ENCODE results near the gene FAM240B.
A peak's percentile ranks its signal among the peaks of the same experiment; 100 is the strongest.

FAM240B gene

GRCh38 chr9:38673399-38674193, 46.3 kb downstream of the FAM240B start:
- no peak for DNase-seq (ENCODE audit: low read depth, low spot score)
- no peaks in the 10 kb centered on the region for H3K36me3 ChIP-seq (ENCODE audit: insufficient read depth, insufficient read length, low read length)
- H3K9ac ChIP-seq (ENCODE audit: insufficient read length, low read depth), result no peak overlapping the region
- H3K27me3 ChIP-seq (ENCODE audit: insufficient read depth, insufficient read length), result no peaks in the 10 kb centered on the region
- TF ChIP-seq YY1 (IDR thresholded peaks at IDR 0.05; ENCODE audit: insufficient read depth, insufficient read length), result no peak
- TF ChIP-seq SUZ12 (IDR thresholded peaks at IDR 0.05; ENCODE audit: extremely low read depth, insufficient read depth, insufficient read length), result no peak
- TF ChIP-seq ZNF274 (IDR thresholded peaks at IDR 0.05; ENCODE audit: low read depth, low read length), result no peak
- H3K4me3 ChIP-seq (ENCODE audit: insufficient read length, low read depth), result no peak overlapping the region
- H3K4me1 ChIP-seq (ENCODE audit: insufficient read depth, insufficient read length), result peaks cover 10% of the 10 kb centered on the region
- H3K9me3 ChIP-seq (ENCODE audit: insufficient read depth, low read length), result no peaks in the 10 kb centered on the region

- H3K27me3 ChIP-seq (ENCODE audit: insufficient read depth, insufficient read length), result no peaks in the 10 kb centered on the region
- H3K4me3 ChIP-seq (ENCODE audit: insufficient read length, low read depth), result no peak overlapping the region
- H3K9me3 ChIP-seq (ENCODE audit: insufficient read depth, low read length), result no peaks in the 10 kb centered on the region
- H3K4me1 ChIP-seq (ENCODE audit: insufficient read depth, insufficient read length), result peaks cover 6% of the 10 kb centered on the region
- no peak for TF ChIP-seq YY1 (IDR thresholded peaks at IDR 0.05; ENCODE audit: insufficient read depth, insufficient read length)
- TF ChIP-seq SUZ12 (IDR thresholded peaks at IDR 0.05; ENCODE audit: extremely low read depth, insufficient read depth, insufficient read length), result no peak
- TF ChIP-seq ZNF274 (IDR thresholded peaks at IDR 0.05; ENCODE audit: low read depth, low read length), result no peak
- peak overlapping the region; percentile 1 for H3K9ac ChIP-seq (ENCODE audit: insufficient read length, low read depth)
- no peak for DNase-seq (ENCODE audit: low read depth, low spot score)
- no peaks in the 10 kb centered on the region for H3K36me3 ChIP-seq (ENCODE audit: insufficient read depth, insufficient read length, low read length)
Observed at GRCh38 chr9:38671748-38672147, 48.2 kb downstream of the FAM240B start.

- H3K9ac ChIP-seq (ENCODE audit: insufficient read length, low read depth), result no peak overlapping the region
- H3K4me3 ChIP-seq (ENCODE audit: insufficient read length, low read depth), result no peak overlapping the region
- H3K9me3 ChIP-seq (ENCODE audit: insufficient read depth, low read length), result no peaks in the 10 kb centered on the region
- DNase-seq (ENCODE audit: low read depth, low spot score), result no peak
- H3K27me3 ChIP-seq (ENCODE audit: insufficient read depth, insufficient read length), result no peaks in the 10 kb centered on the region
- no peak for TF ChIP-seq ZNF274 (IDR thresholded peaks at IDR 0.05; ENCODE audit: low read depth, low read length)
- no peak for TF ChIP-seq SUZ12 (IDR thresholded peaks at IDR 0.05; ENCODE audit: extremely low read depth, insufficient read depth, insufficient read length)
- no peak for TF ChIP-seq YY1 (IDR thresholded peaks at IDR 0.05; ENCODE audit: insufficient read depth, insufficient read length)
- no peaks in the 10 kb centered on the region for H3K36me3 ChIP-seq (ENCODE audit: insufficient read depth, insufficient read length, low read length)
- peaks cover 6% of the 10 kb centered on the region for H3K4me1 ChIP-seq (ENCODE audit: insufficient read depth, insufficient read length)
Observed at GRCh38 chr9:38671372-38671731, 48.6 kb downstream of the FAM240B start.

GRCh38 chr9:38670542-38671371, 49.2 kb downstream of the FAM240B start:
- Histone ChIP-seq H3K4me1 (ENCODE audit: insufficient read depth, insufficient read length) (peaks cover 6% of the 10 kb centered on the region), H3K27me3 (ENCODE audit: insufficient read depth, insufficient read length) (no peaks in the 10 kb centered on the region), H3K9me3 (ENCODE audit: insufficient read depth, low read length) (no peaks in the 10 kb centered on the region), H3K4me3 (ENCODE audit: insufficient read length, low read depth) (no peak overlapping the region), H3K9ac (ENCODE audit: insufficient read length, low read depth) (no peak overlapping the region), H3K36me3 (ENCODE audit: insufficient read depth, insufficient read length, low read length) (no peaks in the 10 kb centered on the region)
- TF ChIP-seq YY1 (IDR thresholded peaks at IDR 0.05; ENCODE audit: insufficient read depth, insufficient read length), result no peak
- no peak for TF ChIP-seq SUZ12 (IDR thresholded peaks at IDR 0.05; ENCODE audit: extremely low read depth, insufficient read depth, insufficient read length)
- no peak for TF ChIP-seq ZNF274 (IDR thresholded peaks at IDR 0.05; ENCODE audit: low read depth, low read length)
- DNase-seq (ENCODE audit: low read depth, low spot score), result no peak

- no peak for TF ChIP-seq ZNF274 (IDR thresholded peaks at IDR 0.05; ENCODE audit: low read depth, low read length)
- TF ChIP-seq YY1 (IDR thresholded peaks at IDR 0.05; ENCODE audit: insufficient read depth, insufficient read length), result no peak
- TF ChIP-seq SUZ12 (IDR thresholded peaks at IDR 0.05; ENCODE audit: extremely low read depth, insufficient read depth, insufficient read length), result no peak
- Histone ChIP-seq H3K4me3 (ENCODE audit: insufficient read length, low read depth) (no peak overlapping the region), H3K27me3 (ENCODE audit: insufficient read depth, insufficient read length) (no peaks in the 10 kb centered on the region), H3K4me1 (ENCODE audit: insufficient read depth, insufficient read length) (peaks cover 2% of the 10 kb centered on the region), H3K9me3 (ENCODE audit: insufficient read depth, low read length) (no peaks in the 10 kb centered on the region), H3K9ac (ENCODE audit: insufficient read length, low read depth) (no peak overlapping the region), H3K36me3 (ENCODE audit: insufficient read depth, insufficient read length, low read length) (no peaks in the 10 kb centered on the region)
- no peak for DNase-seq (ENCODE audit: low read depth, low spot score)
Observed at GRCh38 chr9:38668791-38669466, 51.0 kb downstream of the FAM240B start.

GRCh38 chr9:38662763-38663593, 57.0 kb downstream of the FAM240B start:
- no peaks in the 10 kb centered on the region for H3K36me3 ChIP-seq (ENCODE audit: insufficient read depth, insufficient read length, low read length)
- TF ChIP-seq ZNF274 (IDR thresholded peaks at IDR 0.05; ENCODE audit: low read depth, low read length) (no peak), YY1 (IDR thresholded peaks at IDR 0.05; ENCODE audit: insufficient read depth, insufficient read length) (no peak)
- no peak overlapping the region for H3K4me3 ChIP-seq (ENCODE audit: insufficient read length, low read depth)
- DNase-seq (ENCODE audit: low read depth, low spot score), result no peak
- no peaks in the 10 kb centered on the region for H3K27me3 ChIP-seq (ENCODE audit: insufficient read depth, insufficient read length)
- no peaks in the 10 kb centered on the region for H3K9me3 ChIP-seq (ENCODE audit: insufficient read depth, low read length)
- no peaks in the 10 kb centered on the region for H3K4me1 ChIP-seq (ENCODE audit: insufficient read depth, insufficient read length)
- no peak overlapping the region for H3K9ac ChIP-seq (ENCODE audit: insufficient read length, low read depth)
